Measurements from ENCODE around the gene CDH22.

Gene CDH22

DNA sequence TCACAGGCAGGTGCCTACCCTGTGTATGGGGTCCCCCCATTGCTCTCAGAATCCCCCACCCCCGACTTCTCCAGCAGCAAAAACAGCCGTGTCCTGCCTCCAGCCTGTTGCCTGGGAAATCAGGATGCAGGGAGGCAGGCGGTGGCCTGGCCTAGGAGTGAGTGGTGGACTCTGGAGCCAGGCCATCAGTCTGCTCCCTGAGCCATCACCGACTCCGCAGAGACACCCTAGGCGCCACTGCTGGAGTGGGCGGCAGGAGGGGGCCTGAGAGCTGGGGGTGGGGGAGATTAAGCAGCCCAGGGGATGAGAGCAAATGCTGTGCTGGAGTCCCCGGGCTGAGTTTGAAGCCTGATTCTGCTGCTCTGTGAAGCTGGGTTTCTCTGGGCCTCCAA lies 97.0 kb downstream of the CDH22 start:
- no peak for DNase-seq

DNA sequence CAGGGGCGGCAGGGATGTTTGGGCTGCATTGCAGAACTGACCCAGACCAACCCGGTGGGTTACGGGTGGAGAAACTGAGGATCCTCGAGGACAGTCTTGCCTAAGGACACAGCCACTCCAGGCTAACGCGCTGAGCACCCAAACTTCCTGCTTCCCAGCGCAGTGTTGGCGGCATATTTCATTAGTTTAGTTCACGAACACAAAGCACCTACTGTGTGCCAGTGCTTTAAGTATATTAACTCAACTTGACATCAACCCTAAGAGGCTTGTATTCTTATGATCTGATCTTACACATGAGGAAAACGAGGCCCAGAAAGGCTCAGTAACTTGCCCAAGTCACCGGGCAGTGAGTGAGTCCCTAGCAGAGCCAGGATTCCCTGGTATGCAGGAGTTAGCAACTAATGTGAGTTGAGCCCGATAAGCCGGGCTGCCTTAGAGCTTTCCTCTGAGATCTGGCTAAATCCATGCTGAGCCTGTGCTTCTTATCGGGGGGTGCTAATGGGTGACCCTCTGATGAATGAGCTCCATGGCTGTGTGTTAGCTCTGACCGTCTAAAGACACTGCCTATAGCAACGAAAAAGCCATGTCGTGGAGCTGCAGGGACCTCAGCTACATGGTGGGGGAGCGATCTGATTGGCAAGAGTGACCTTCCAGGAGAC lies 97.5 kb downstream of the CDH22 start:
- no peak for DNase-seq

DNA sequence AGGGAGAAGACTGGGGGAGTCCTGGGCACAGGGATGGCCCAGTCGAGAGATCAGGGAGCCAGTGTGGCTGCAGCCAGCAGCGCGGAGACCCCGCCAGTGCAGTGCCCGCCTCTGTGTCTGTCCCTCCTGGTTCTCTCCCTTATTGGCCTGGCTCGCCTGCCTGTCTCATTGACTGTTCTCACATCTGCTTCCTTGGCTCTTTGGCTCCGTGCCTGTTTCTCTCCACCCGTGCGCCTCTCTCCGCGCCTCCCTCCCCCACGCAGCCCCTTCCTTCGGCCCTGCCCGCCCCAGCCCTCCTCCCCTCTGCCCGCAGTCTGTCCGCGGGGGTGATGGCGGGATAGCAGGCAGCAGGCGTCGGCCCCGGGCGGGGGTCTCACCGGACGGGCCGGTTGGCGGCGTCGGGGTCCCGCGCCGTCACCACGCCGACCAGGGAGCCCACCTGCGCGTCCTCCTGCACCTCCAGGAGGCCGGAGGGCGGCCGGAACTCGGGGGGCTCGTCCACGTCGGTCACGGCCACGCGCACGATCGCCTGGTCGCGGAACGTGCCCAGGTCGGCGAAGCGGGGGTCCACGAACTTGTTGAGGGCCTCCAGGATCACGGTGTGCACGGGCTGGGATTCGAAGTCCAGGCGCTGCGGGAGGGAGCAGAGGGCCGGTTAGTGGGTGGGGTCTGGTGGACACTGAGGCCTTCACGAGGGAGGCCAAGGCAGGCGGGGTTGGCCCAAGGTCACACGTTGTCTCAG lies 98.2 kb downstream of the CDH22 start:
- DNase-seq = no peak

DNA sequence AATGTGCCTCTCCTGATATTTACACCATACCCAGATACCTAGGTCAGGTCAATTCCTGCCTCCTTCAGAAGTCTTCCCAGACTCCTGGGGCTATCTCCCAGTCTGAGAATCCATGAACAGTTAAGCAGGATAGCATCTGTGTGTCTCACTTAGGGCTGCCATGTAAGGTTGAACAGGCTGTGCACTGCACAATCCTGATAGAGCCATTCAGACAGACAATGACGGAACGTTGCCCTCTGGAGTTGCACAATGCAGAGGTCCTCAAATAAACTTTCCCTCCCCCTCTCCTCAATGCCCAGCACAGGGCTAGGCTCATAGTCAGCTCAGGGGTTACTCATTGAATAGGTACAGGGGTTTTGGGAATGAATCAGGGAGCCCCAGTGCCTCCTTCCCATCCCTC lies 100.5 kb downstream of the CDH22 start:
- no peak for DNase-seq

DNA sequence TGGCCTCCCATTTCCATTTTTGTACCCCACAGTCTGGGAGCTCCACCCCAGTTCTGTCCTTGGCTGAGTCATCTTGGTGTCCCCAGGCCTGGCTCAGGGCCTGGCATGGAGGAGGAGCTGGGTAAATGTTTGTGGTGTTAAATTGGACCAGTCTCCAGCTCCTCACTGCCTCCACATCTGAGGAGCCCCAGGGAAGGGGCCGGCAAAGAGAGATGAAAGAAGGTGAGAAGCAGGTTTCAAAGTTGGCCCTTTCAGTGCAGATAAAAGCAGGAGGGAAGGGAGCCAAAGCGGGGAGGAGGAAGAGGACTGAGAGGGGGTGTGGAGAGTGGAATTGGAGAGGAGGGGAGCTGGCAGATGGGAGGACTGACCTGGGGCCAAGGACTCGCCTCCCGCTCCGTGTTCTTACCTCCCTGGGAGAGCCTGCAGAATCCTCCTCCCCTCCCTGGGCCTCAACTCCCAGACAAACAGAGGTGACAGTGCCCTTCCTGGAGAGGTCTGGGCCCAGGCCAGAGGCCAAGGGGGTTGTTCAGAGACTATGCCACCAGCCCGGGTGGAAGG lies 101.2 kb downstream of the CDH22 start:
- no peak for DNase-seq

DNA sequence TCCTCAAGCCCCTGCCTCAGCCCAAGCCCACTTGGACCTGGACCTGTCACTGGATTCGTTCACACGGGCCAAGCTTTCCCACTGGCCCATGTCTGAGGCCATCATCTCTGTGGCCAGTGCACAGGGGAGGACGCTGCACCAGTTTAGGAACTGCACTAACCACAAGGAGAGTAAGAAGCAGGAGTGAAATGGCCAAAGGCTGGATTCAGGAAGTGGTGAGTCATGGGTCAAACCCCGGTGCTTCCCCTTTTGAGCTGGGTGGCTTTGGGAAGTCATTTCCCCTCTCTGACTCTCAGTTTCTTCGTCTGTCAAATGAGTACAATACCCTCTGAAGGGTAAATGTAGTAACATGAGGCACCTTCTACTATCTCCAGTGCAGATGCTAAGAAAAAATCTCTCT lies 102.3 kb downstream of the CDH22 start:
- DNase-seq = peak; percentile 70

DNA sequence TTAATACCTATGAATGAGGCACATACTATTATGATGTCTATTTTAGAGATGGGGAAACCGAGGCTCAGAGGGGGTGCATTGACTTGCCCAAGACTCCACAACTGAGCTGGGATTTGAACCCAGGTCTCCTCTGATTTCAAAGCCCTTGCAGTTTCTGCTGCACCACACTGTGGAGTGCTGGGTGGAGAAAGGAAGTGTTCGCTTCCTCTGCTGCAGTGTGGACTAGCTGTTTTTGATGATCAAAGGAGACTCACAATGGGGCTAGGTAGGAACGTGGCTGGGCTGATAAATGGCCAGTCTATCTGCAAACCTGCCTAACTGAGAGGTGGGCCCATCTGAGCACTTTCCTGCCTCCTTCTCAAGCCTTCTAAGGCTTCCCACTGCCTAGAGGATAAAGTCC lies 102.9 kb downstream of the CDH22 start:
- DNase-seq = peak; percentile 43

DNA sequence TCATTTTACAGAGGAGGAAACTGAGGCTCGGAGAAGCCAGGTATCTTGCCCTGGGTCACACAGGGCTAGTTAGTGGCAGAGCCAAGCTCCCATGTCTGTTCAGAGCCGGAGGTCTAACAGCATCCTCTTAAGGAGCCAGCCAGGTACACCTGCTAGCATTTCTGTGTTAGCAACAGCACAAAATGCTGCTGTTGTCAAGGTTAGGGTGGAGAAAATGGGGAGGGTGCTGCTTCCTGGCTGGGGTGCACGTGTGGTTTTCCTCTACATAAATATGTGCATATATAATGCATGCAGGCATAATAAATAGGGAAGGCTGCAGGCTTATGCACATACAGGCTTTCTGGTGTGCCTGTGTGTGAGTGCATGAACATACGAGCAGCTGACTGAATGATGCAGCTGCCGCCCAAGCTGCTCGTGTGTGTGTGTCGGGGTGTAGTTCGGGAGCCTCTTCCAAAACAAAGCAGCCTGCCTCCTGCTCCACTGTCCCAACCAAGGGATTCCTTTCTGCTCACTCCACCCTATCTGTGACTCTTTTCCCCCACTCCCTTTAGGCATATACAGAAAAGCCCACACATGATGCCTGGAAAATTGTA lies 103.6 kb downstream of the CDH22 start:
- no peak for DNase-seq

DNA sequence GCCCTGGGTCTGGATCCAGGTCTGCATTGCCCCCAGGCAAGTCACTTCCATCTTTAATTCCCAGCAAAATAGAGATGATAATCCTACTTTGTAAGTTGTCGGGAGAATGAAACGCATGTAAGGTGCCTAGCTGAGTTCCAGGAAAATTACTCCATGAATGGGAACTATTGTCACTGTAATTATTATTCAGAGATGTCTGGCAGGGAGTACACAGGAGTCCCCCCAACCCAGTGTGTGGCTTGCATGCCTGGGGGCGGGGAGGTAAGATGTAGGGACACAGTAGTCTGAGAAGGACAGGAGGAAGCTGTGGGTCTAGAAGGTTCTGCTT lies 104.8 kb downstream of the CDH22 start:
- no peak for DNase-seq

DNA sequence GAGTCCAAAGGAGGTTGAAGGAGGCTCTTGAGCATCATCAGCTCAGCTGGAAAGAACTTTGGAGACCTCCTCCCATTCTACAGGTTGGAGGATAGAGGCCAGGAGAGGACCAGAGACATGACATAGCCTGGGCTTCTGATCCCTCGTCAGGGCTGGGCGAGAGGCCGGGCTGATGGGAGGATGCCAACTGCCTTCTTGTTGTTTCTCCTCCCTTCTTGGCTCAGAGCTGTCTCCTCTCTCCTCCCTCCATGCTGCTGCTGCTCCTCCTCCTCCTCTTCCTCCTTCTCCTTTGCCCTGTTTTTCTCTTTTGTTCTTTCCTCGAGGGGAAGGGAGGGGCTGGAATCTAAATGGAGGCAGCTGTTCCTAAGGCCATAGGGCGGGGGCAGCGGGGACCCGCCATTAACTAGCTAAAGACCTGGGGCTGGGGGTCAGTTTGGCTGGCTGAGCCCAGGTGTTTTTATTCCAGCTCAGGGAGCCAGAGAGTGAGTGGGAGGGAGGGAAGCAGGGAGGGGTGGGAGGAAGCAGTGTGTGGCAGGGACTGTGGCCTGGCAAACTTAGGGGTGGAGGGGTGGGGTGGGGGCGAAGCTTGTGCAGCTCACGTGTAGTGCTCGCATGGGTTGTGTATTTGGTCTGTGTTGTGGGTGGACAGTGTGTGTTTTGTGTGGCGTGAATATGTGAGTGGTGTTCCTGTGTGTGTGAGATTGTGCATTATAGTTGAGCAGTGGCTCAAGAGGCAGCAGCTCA lies 105.4 kb downstream of the CDH22 start:
- no peak for DNase-seq

DNA sequence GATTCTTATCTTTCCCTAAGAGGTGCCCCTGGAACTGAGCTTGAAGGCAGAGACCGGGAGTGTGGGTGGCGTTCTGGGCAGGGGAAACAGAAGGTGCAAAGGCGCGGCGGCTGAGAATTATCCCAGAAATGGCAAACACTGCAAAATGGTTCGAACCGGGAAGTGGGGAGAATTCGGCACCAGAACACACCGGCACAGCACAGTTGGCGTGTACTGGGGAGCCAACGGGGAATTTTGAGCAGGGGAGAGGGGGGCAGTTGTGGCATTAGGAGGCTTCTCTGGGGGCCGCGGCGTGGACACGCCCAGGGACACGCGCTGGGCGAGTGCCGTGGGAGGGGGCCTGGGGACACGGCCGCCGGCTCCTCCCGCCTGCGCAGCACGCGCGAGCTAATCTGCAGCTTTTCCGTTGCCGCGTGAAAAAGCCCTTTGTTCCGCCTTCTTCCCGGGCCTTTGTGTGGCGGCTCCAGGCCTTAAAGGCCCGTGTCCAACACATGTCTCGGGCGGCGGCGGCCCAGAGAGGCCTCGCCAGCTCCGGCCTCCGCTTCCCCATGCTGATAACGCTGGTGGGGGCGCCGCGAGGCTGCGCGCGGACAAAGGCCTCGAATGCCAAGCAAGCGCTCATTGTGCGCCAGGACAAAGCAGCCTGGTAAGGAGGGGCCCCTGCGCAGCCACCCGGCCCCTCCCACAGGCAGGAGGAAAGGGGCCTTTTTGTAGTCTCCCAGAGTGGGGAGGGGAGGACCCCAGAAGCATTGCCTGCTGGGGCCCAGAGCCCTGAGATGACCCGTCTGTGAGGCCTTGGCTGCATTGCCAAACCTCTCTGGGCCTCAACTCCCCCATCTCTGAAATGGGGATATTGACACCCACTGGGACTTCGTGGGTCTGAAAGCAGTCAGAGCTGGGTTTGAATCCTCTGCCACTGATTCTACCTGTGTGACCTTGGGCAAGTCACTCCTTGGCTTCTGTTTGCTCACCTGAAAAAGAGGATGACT lies 107.4 kb downstream of the CDH22 start:
- no peak for DNase-seq

DNA sequence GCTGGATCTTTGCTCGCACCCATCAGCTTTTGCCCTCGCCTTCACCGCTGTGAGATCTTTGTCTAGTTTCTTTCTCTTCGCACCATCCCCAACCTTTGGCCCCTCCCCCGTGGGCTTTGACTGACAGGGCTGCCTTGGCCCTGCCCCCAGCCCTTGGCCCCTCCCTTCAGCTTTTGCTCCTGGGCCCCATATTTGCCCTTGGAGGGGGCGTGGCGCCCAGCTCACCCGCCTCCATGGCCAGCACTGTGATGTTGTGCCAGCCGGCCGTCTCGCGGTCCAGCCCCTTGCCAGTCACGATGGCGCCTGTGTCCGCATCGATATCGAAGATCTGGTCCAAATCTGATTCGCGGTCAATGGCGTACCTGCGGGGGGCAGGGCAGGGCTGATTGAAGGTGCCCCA lies 109.1 kb downstream of the CDH22 start:
- DNase-seq = no peak

DNA sequence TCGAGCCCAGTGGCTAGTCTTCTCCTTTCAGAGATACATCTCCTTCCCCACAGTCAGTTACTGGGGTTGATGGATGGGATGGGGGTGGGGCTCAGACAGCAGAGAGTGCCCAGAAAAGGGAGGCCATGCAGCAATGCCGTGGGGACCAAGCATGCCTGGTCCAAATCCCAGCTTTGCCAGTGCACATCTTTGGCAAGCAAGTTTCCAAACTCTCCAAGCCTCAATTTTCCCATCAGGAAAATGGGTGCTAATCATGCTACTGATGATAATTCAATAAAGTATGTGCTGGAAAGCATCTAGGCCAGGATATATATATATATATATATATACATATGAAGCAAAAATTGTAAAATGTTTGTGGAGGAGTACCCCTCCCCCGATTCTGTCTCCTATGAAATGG lies 111.3 kb downstream of the CDH22 start:
- no peak for DNase-seq

DNA sequence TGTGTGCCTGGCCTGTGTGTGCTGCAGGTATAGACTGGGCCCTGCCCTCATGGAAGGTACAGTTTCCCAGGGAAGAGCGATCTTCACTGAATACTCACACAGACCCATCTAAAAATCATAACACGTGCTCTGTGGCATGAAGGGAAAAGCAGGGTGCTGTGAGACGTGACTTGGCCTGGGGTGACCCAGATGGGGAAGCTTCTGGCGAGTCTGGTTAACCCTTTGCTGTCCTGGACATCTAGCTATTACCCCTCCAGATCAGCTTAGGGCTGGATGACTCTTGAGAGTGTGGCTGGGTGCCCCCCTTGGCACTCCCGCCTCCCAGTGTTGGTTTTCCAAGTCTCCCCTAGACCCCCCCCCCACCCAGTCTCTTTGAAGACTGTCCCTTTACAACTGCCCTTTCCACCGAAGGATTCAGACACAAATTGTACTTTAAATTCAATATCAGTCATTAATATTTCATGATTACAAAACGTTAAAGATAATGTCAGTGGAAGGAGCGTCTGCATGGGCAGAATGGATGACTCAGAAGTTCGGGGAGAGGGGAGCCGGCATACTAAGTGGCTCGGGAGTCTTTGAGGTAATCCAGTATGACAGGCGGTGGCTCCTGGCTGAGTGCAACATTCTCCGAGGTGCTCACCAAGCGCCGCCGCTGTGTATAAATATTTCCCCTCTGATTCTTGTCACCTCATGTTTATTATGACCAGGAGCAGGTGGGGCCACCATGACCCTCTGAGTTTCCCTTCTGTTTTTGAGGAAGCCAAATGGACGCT lies 112.8 kb downstream of the CDH22 start:
- DNase-seq = no peak

DNA sequence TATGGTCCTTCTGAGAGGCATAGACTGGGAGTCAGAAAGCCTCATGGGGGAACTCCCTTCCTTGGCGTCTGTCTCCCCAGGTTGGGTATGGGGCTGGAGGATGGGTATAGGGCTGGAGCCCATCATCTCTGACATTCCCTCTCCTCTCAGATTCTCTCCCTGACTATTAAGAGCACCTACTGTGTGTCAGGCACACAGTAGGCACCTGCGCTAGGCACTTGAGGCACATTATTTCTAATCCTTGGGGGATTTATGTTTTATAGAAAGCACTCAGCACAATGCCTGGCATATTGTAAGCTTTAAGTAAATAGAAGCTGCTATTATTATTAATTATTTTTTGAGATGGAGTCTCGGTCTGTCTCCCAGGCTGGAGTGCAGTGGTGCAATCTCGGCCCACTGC lies 113.9 kb downstream of the CDH22 start:
- DNase-seq = no peak

DNA sequence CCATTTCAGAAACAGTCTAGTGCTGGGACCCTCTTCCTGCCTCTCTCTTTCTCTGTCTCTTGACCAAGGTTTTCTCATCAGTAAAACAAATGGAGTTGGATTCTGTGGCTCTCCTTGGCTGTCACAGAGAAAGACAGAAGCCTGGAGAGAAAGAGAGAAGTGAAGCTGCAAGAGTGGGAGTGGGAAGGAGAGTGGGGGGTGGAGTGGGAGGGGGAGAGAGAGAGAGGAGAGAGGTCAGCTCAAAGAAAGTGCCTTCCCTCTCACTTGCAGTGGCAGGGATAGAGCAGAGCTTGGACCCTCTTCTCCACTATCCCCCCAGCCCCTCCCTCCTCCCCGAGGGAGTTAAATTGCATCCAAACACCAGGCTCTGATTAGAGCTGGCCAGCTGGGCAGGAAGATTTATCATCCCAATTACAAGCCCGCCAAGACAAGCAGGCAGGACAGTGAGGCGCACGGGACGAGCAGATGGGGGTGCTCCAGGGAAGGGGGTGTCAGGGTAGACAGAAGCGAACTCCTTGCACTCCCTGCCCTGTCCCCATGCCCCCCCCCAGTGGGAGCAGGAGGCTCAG lies 115.8 kb downstream of the CDH22 start:
- no peak for DNase-seq

DNA sequence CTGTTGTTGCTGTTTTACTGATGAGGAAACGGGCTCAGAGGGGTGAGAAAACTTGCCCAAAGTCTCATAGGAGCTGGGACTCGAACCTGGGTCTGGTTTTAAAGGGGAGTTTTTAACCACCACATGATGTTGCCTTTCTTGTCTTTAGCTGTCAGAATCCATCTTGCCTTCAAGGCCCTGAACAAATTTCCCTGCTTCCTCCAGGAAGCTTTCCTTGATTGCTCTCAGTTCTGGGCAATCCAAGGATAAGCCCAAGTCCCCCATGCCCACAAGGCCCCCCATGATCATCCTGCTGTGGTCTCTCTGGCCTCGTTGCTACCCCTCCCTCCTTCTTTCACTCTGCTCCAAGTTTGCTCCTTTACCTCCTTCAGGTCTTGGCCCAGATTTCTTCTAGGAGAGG lies 116.7 kb downstream of the CDH22 start:
- no peak for DNase-seq

DNA sequence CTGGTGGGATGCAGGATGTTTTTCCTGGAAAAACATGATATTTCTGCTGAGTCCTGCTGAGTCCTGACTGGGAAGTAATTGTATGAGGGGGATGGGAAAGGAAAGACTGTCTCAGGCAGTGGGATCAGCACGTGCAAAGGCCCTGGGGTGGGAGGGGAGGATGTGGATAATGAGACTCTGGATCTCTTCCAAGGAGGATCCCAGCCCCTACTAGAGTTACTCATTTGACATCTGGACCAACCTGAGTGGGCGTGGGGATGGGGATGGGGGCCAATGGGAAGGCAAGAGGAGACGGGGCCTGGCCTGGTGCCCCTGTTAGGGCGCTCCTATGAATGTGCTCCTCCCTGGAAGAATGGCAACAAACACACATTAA lies 117.1 kb downstream of the CDH22 start:
- DNase-seq = no peak

DNA sequence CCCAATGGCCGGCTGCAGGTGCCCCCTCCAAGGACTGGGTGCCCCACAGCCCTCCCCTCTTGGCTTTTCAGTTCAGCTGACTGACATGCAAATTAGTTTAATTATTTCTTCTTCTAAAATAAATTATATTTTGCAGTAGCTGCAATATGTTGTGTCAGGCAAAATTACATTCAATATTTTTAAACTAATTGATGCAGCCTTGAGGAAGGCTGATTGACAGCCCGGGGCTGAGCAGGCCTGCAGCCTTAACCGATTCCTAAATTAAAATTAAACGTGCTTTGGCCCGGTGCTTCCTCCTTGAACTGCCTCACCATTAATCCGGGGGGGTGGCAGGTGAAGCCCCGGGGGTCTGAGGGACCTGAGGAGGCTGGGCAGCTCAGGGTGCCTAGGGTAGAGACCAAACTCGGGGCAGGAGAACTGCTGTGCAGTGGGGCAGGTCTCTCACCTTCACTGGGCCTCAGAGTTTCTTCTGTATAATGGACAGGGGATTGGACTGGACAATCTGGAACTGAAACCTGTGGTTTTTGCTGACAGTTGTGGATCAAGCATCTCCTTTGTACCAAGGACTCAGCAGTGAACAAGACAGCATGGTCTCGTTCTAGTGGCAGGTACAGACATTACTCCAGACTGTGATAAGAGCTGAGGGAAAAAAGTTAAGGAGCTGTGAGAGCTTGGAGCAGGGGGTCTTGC lies 117.7 kb downstream of the CDH22 start:
- DNase-seq = no peak

DNA sequence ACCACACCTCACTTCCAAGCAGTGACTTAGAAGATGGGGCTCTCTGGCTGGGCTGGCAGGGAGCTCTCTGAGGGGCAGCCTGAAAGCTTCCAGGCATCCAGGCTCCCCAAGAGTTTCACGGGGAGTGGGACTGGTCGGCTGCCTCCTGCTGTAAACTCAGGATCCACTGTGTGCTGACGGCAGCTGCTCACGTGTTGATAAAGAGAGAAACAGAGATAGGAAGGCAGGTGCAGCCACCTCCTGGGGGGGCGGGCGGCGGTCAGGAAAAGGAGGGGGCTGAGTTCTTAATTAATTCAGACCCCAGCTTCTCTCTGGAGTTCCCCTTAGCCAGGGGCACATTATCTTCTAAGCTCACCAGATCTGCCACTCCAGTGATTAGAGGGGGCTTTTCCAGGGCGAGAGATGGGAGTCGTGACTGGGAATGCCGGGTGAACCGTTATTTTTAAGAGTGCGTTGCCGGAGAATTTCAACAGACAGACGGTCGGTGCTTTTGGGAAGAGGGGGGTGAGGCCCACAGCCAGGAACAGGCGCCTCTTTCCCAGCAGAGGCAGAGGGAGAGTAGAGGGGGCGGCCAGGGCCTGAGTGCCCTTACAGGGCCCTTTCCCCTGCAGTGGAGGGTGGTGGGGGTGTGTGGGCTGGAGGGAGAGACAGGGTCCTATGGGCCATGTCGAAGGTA lies 119.3 kb downstream of the CDH22 start:
- DNase-seq = no peak

Data from GDM1 (cell line).